Measurements from ENCODE around the gene DNAJC4. TPM values are rescaled to one million over a fixed set of nuclear protein-coding genes. Genes with fewer than 3 reads are reported as not detected.
A peak's percentile ranks its signal among the peaks of the same experiment; 100 is the strongest.

Gene DNAJC4
- total RNA-seq, 1 donor from 2014 or later = 43.6 TPM

DNA sequence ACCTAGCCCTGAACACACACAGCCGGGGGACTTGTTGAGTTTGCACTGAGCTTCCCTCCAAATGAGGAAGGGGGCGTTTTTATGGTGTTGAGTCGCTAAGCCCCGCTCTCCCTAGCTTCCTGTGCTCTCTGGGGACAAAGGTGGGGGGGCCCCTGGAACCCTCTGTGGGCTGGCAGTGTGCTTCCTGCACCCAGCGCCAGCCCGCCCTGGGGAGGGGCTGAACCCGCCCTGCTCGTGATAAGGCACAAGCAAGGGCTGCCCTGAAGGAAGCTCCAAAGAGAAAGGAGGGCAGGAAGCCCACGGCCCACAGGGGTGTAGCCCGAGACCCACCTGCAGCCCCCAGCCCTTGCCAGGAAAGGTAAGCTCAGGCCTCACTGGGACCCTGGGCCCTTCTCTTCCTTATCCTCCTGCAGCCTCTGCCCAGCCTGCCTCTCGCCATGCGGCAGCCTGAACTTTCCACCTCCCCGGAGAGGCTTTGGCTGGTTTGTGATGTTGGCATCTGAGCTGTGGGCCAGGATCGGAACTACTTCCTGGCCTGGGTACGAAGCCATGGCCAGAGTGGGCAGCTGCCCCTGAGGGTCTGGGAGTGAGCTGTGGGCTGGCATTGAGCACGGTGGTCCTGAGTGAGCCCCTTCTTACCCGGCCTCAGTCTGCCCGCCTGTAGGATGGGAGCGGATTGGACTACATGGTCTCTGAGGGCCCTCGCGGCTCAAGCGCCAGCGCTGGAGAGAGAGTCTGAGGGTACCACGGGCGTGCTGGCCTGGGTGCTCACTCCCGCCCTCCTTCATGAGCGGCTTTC, 23.7 kb upstream of the DNAJC4 start, which contains the start of gene FERMT3:
TSS of gene FERMT3 (plus strand) at position 265 of the 799 bp plus-strand sequence. CDS start 644 bp downstream, outside the sequence.
- H3K27me3 Mint-ChIP-seq (ENCODE audit: low read depth) = no peaks in the 10 kb centered on the region
- no peak within 1 kb of the TSS for H3K4me3 Mint-ChIP-seq

DNA sequence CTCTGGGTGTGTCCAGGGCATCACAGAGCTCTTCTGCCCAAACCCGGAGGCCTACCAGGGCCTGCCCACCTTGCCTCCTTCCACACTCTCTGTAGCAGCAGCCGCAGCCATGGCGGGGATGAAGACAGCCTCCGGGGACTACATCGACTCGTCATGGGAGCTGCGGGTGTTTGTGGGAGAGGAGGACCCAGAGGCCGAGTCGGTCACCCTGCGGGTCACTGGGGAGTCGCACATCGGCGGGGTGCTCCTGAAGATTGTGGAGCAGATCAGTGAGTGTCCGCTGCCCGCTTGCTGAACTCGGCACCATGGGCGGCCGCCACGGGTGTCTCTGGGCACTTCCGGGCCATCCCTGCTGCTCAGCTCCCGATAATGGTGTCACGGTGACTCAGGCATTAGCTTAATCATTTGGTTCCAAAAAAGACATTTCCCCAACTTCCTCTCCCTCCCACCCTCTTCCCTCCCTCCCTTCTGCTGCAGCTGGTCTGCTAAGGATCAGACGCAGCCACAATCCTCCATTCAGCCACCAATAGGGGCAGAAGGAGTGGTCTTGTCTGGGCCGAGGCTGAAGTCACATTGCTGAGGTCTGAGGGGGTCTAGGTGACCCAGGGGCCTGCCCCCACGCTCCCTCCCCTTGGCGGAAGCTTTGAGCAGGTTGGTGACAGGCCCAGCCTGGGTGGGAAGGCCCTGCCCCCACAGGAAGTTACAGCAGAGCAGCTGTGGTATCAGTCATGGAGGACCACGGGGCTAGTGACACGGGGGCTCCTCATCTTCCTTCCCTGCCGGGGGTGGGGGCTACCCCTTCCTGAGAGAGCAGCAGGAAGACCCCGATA, 22.9 kb upstream of the DNAJC4 start:
- no peaks in the 10 kb centered on the region for H3K9me3 Mint-ChIP-seq

More for the DNA sequence above, 23.7 kb upstream of the DNAJC4 start, which contains the start of gene FERMT3:
- TF ChIP-seq, protein P1, sequence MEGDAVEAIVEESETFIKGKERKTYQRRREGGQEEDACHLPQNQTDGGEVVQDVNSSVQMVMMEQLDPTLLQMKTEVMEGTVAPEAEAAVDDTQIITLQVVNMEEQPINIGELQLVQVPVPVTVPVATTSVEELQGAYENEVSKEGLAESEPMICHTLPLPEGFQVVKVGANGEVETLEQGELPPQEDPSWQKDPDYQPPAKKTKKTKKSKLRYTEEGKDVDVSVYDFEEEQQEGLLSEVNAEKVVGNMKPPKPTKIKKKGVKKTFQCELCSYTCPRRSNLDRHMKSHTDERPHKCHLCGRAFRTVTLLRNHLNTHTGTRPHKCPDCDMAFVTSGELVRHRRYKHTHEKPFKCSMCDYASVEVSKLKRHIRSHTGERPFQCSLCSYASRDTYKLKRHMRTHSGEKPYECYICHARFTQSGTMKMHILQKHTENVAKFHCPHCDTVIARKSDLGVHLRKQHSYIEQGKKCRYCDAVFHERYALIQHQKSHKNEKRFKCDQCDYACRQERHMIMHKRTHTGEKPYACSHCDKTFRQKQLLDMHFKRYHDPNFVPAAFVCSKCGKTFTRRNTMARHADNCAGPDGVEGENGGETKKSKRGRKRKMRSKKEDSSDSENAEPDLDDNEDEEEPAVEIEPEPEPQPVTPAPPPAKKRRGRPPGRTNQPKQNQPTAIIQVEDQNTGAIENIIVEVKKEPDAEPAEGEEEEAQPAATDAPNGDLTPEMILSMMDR (IDR thresholded peaks at IDR 0.05; ENCODE audit: unreplicated experiment) = no peak
- Mint-ChIP-seq H3K4me1 (peaks cover 9% of the 10 kb centered on the region), H3K9me3 (no peaks in the 10 kb centered on the region), H3K27ac (peak within 1 kb of the TSS; percentile 66), H3K36me3 (peaks cover 21% of the 10 kb centered on the region)
- no peak for DNase-seq (ENCODE audit: low spot score in 2 of 2, unreplicated experiment in 2 of 2)

DNA sequence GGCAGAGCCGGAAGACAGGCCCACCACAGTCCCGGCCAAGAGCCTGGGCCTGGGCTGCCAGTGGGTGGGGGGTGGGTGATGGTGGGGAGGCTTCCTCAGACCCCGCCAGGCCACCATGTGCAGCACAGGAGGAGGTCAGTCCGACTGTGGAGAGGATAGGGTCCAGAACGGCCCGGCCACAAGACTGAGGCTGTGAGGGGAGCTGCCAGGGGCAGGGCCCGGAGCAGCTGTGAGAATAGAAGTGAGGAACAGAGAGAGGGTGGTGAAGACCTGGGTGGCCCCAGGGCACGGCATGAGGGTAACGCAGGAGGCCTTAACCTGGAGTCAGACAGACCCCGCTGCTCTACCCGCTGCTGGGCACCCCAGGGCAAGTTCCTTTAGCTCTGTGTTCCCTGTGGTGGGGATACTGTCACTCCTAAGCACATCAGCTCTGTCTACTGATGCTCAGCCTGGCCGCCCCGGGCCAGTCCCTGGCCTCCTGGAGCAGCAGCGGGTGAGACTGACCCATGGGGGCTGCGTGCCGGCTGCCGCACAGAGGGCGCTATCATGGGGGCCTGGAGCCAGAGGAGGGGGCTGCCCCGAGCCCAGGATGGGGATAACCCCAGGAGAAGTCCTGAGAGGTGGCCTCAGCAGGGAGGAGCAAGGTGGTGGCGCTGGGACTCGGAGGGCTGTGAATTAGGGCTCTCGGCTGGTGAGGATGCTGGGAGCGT, 22.1 kb upstream of the DNAJC4 start:
- Mint-ChIP-seq H3K4me1 (peaks cover 9% of the 10 kb centered on the region), H3K27me3 (ENCODE audit: low read depth) (no peaks in the 10 kb centered on the region), H3K36me3 (peaks cover 13% of the 10 kb centered on the region), H3K9me3 (no peaks in the 10 kb centered on the region), H3K27ac (peak overlapping the region; percentile 66), H3K4me3 (no peak overlapping the region)
- DNase-seq (ENCODE audit: low spot score in 2 of 2, unreplicated experiment in 2 of 2) = no peak
- TF ChIP-seq, protein P1 (IDR thresholded peaks at IDR 0.05; ENCODE audit: unreplicated experiment) = no peak

More for the DNA sequence above, 22.9 kb upstream of the DNAJC4 start:
- TF ChIP-seq, protein P1 (IDR thresholded peaks at IDR 0.05; ENCODE audit: unreplicated experiment) = no peak
- DNase-seq (ENCODE audit: low spot score in 2 of 2, unreplicated experiment in 2 of 2) = no peak
- Mint-ChIP-seq H3K27me3 (ENCODE audit: low read depth) (no peaks in the 10 kb centered on the region), H3K27ac (peak overlapping the region; percentile 66), H3K36me3 (peaks cover 17% of the 10 kb centered on the region), H3K4me3 (no peak overlapping the region), H3K4me1 (peaks cover 9% of the 10 kb centered on the region)

DNA sequence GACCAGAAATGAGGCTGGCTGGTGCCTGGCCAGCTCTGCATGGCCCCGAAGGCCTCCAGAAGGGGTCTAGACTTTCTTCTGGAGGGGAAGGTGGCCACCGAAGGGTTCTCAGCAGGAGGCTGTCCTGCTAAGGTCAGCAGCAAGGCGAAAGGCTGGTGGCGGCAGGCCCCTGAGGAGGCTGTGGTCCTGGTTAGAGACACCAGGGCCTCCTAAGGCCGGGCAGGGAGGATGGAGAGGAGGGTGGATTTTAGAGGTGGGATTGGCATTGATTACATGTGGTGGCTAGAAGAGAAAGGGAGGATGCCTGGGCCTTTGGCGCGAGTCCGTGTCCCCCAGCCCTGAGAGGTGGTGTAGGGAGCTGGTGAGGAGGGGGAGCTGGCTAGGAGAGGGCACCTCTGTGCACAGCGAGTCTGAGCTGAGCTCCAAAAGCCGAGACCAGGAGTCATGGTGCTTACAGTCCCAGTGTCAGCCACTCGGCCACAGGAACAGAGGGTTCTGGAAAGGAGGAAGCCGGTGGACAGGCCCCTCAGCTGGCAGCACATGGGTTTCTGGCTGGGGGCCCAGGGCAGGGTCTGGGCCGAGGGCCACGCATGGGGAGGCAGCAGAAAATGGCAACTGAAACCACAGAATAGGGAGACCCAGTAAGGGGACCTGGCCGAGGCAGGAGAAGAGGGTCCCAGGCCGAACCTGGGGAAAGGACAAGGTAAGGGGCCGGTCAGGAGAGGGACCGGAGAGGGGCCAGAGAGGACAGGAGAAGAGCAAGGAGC, 21.4 kb upstream of the DNAJC4 start:
- Mint-ChIP-seq H3K36me3 (peaks cover 6% of the 10 kb centered on the region), H3K4me3 (no peak overlapping the region), H3K27me3 (ENCODE audit: low read depth) (no peaks in the 10 kb centered on the region), H3K9me3 (no peaks in the 10 kb centered on the region), H3K27ac (peak overlapping the region; percentile 47), H3K4me1 (peaks cover 8% of the 10 kb centered on the region)
- TF ChIP-seq, protein P1 (IDR thresholded peaks at IDR 0.05; ENCODE audit: unreplicated experiment) = no peak
- DNase-seq (ENCODE audit: low spot score in 2 of 2, unreplicated experiment in 2 of 2) = no peak

DNA sequence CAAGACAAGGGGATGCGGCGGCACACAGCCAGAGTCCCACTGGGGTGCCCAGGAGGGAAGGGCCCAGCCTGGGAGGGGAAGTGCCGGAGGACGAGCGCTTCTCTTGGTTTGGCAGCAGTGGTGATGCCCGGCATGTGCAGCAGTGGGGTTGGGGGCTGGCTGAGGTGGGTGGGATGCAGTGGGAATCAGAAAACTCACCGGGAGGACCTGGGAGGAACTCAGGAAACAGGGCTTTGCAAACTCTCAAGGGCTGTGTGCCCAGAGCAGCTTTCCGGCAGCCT, 20.8 kb upstream of the DNAJC4 start:
- H3K36me3 Mint-ChIP-seq = peaks cover 2% of the 10 kb centered on the region
- H3K27me3 Mint-ChIP-seq (ENCODE audit: low read depth) = no peaks in the 10 kb centered on the region
- H3K9me3 Mint-ChIP-seq = no peaks in the 10 kb centered on the region
- DNase-seq (ENCODE audit: low spot score in 2 of 2, unreplicated experiment in 2 of 2) = no peak
- TF ChIP-seq, protein P1 (IDR thresholded peaks at IDR 0.05; ENCODE audit: unreplicated experiment) = no peak
- H3K4me1 Mint-ChIP-seq = peaks cover 4% of the 10 kb centered on the region
- H3K4me3 Mint-ChIP-seq = no peak overlapping the region
- H3K27ac Mint-ChIP-seq = no peak overlapping the region

Data from mesothelial cell of epicardium (in vitro differentiated cells).